SK-N-SH (cell line): Measurements from ENCODE around the gene FTSJ1. TPM values are rescaled to one million over a fixed set of nuclear protein-coding genes. Genes with fewer than 3 reads are reported as not detected.
"Not testable (repeated sequence)": the region's sequence is repeated elsewhere in the genome, so short reads cannot be mapped to it uniquely, and the experiment has no call there.

ENCODE experiments used
- CTCF ChIA-PET: fragments of 300-600, 350-600 bp; formaldehyde crosslinking; extraction: SDS; loops from one replicate; lab custom pipeline; 2021; lab: Yijun Ruan, JAX
- POLR2A ChIA-PET: fragments of 350-600 bp; sonication (Branson Sonifier 250); formaldehyde crosslinking; extraction: SDS; loops from one replicate; lab custom pipeline; 2020; ENCODE audit warnings: antibody characterized with exemption, inconsistent platforms; lab: Yijun Ruan, JAX
- DNase-seq: peaks from one replicate; pipeline ENCODE4 v3.0.0; 2012
- H2AFZ ChIP-seq: fragments of 200-600 bp; sonication (generic); 2 replicates; pipeline ENCODE4 v1.8.1; 2016; ENCODE audit warnings: antibody characterized with exemption, mild to moderate bottlenecking, low read depth
- H3F3A ChIP-seq: fragments of 200-600 bp; sonication (generic); replicated peaks from 2 replicates; pipeline ENCODE3; 2016; ENCODE audit warnings: antibody characterized with exemption, mild to moderate bottlenecking; ENCODE audit not compliant: insufficient read depth
- H3K27ac ChIP-seq, 2 experiments: fragments of 200-500 bp in 1 of 2; fragments of 200-600 bp in 1 of 2; sonication (Bioruptor generic) in 1 of 2; sonication (generic), shearing (Covaris generic) in 1 of 2; 2 replicates each; pipeline versions ENCODE4 v1.5.1 to v1.6.1; 2014 to 2016; ENCODE audit warnings: low read depth in 2 of 2, inconsistent platforms in 1 of 2, low read length in 1 of 2, mild to moderate bottlenecking in 1 of 2, mixed read lengths in 1 of 2
- H3K27me3 ChIP-seq: fragments of 200-600 bp; sonication (generic), shearing (Covaris generic); 2 replicates; pipeline ENCODE4 v1.6.1; 2016; ENCODE audit warnings: mixed run types; ENCODE audit not compliant: insufficient read depth
- H3K36me3 ChIP-seq, 2 experiments: fragments of 200-500 bp in 1 of 2; fragments of 200-600 bp in 1 of 2; sonication (Bioruptor generic) in 1 of 2; sonication (generic) in 1 of 2; replicated peaks in 1 of 2; 2 replicates each; pipeline versions ENCODE3 to v1.5.1; 2014 to 2016; ENCODE audit warnings: low read length in 1 of 2, mild to moderate bottlenecking in 1 of 2; ENCODE audit not compliant: insufficient read depth in 2 of 2, control insufficient read depth in 1 of 2
- H3K4me1 ChIP-seq, 2 experiments: fragments of 200-500 bp in 1 of 2; fragments of 200-600 bp in 1 of 2; sonication (Bioruptor generic) in 1 of 2; sonication (generic), shearing (Covaris generic) in 1 of 2; 2 replicates each; pipeline versions ENCODE4 v1.5.1 to v1.6.1; 2014 to 2016; ENCODE audit warnings: low read depth in 1 of 2, low read length in 1 of 2, mixed run types in 1 of 2; ENCODE audit not compliant: insufficient read depth in 2 of 2, control insufficient read depth in 1 of 2
- H3K4me2 ChIP-seq: fragments of 200-600 bp; sonication (generic), shearing (Covaris generic); 2 replicates; pipeline ENCODE4 v1.6.1; 2017; ENCODE audit warnings: mixed run types
- H3K4me3 ChIP-seq, 2 experiments: fragments of 200-500 bp in 1 of 2; fragments of 200-600 bp in 1 of 2; sonication (Bioruptor generic) in 1 of 2; sonication (generic), shearing (Covaris generic) in 1 of 2; 2 replicates each; pipeline versions ENCODE4 v1.5.1 to v1.8.1; 2014 to 2016; ENCODE audit warnings: low read depth in 2 of 2, inconsistent platforms in 1 of 2, low read length in 1 of 2, mild to moderate bottlenecking in 1 of 2, mixed read lengths in 1 of 2, moderate library complexity in 1 of 2
- H3K79me2 ChIP-seq: fragments of 200-600 bp; sonication (generic); 2 replicates; pipeline ENCODE4 v1.8.1; 2017; ENCODE audit warnings: mild to moderate bottlenecking; ENCODE audit not compliant: insufficient read depth
- H3K9ac ChIP-seq: fragments of 200-600 bp; sonication (generic); 2 replicates; pipeline ENCODE4 v1.6.1; 2017; ENCODE audit warnings: mixed run types
- H3K9me2 ChIP-seq: fragments of 200-600 bp; sonication (generic); 2 replicates; pipeline ENCODE4 v1.6.1; 2017; ENCODE audit warnings: mixed run types
- H3K9me3 ChIP-seq: fragments of 200-600 bp; sonication (generic); 2 replicates; pipeline ENCODE4 v1.6.1; 2017; ENCODE audit warnings: mixed run types, mild to moderate bottlenecking, moderate library complexity
- H4K20me1 ChIP-seq: fragments of 200-600 bp; sonication (generic); 2 replicates; pipeline ENCODE4 v1.6.1; 2017; ENCODE audit warnings: mild to moderate bottlenecking, mixed run types; ENCODE audit not compliant: insufficient read depth
- FOSL2 ChIP-seq: IDR thresholded peaks from 2 replicates; pipeline ENCODE4 v1.4.0; 2012; ENCODE audit warnings: low read depth, mild to moderate bottlenecking, moderate library complexity, borderline replicate concordance
- FOXM1 ChIP-seq: IDR thresholded peaks from 2 replicates; pipeline ENCODE4 v1.4.0; 2012; ENCODE audit warnings: low read depth, mild to moderate bottlenecking
- GABPA ChIP-seq: IDR thresholded peaks from 2 replicates; pipeline ENCODE4 v1.4.0; 2012; ENCODE audit warnings: low read depth, mild to moderate bottlenecking
- IRF3 ChIP-seq: fragments of 150-350 bp; IDR thresholded peaks from 2 replicates; pipeline ENCODE4 v1.6.1; 2016; ENCODE audit warnings: mild to moderate bottlenecking, low read depth, low read length
- MEF2A ChIP-seq: IDR thresholded peaks from 2 replicates; pipeline ENCODE4 v1.4.0; 2012; ENCODE audit warnings: low read depth, borderline replicate concordance
- NFIC ChIP-seq: IDR thresholded peaks from 2 replicates; pipeline ENCODE4 v1.4.0; 2012; ENCODE audit warnings: borderline replicate concordance
- PBX3 ChIP-seq: IDR thresholded peaks from 2 replicates; pipeline ENCODE4; 2012
- RAD21 ChIP-seq: IDR thresholded peaks from 2 replicates; pipeline ENCODE4 v1.6.1; 2012; ENCODE audit warnings: mild to moderate bottlenecking, low read length
- REST ChIP-seq: IDR thresholded peaks from 2 replicates; pipeline ENCODE4 v1.6.1; 2012; ENCODE audit warnings: mild to moderate bottlenecking, low read depth, low read length, moderate library complexity
- RFX5 ChIP-seq: IDR thresholded peaks from 2 replicates; pipeline ENCODE4 v1.6.1; 2012; ENCODE audit warnings: mild to moderate bottlenecking, improper control_type of control experiment, low read length
- RXRA ChIP-seq: IDR thresholded peaks from 2 replicates; pipeline ENCODE4 v1.4.0; 2012; ENCODE audit warnings: low read depth, mild to moderate bottlenecking, borderline replicate concordance
- SMC3 ChIP-seq: IDR thresholded peaks from 2 replicates; pipeline ENCODE4 v1.6.1; 2012; ENCODE audit warnings: low read depth, low read length, improper control_type of control experiment
- TAF1 ChIP-seq: IDR thresholded peaks from 2 replicates; pipeline ENCODE4 v1.6.1; 2012; ENCODE audit warnings: low read depth, mild to moderate bottlenecking, low read length, moderate library complexity, borderline replicate concordance
- TCF12 ChIP-seq: IDR thresholded peaks from 2 replicates; pipeline ENCODE4 v1.4.0; 2012
- USF2 ChIP-seq: fragments of 150-350 bp; IDR thresholded peaks from 2 replicates; pipeline ENCODE4 v1.6.1; 2017; ENCODE audit warnings: antibody characterized with exemption, low read length, low read depth, borderline replicate concordance
- ZBTB33 ChIP-seq: IDR thresholded peaks from 2 replicates; pipeline ENCODE4 v1.4.0; 2012; ENCODE audit warnings: low read depth, borderline replicate concordance
- WGBS: methylation state at CpG from one replicate; pipeline ENCODE4 v1.1.6; 2017; ENCODE audit warnings: low lambda C conversion rate; 5-methylcytosine and 5-hydroxymethylcytosine counted together
- polyA plus RNA-seq, 3 experiments: library from polyadenylated mRNA; depleted of rRNA; stranded (reverse); fragments of >200 nt; gene quantifications; 2 replicates each; pipeline ENCODE4 v1.2.3, GENCODE V29; 2012

FTSJ1 gene
- polyA plus RNA-seq, 1 of the 3 experiments (the other 2 are of a cell fraction) = 34.1 TPM

GRCh38 chrX:48523682-48524081, 47.7 kb downstream of the FTSJ1 start:
- POLR2A ChIA-PET = no interaction called here
- Histone ChIP-seq H3K4me1 (peaks cover 0 to 3% of the 10 kb centered on the region in 2 experiments; a peak in 1 of 4 replicates), H3K36me3 (no peaks in the 10 kb centered on the region), H3K4me3 (no peak overlapping the region), H3K4me2 (no peak overlapping the region), H3K9me2 (no peaks in the 10 kb centered on the region), H2AFZ (no peak overlapping the region), H3K27ac (no peak overlapping the region), H3F3A (no peaks in the 10 kb centered on the region), H3K79me2 (peaks cover 10% of the 10 kb centered on the region; the same call in 1 of the 2 replicates), H4K20me1 (no peaks in the 10 kb centered on the region), H3K9ac (no peak overlapping the region), H3K9me3 (no peaks in the 10 kb centered on the region), H3K27me3 (no peaks in the 10 kb centered on the region; the same call in 1 of the 2 replicates)
- no peak for DNase-seq
- no peak for TF ChIP-seq TCF12
- TF ChIP-seq RXRA = no peak
- no peak for TF ChIP-seq SMC3
- no peak for TF ChIP-seq REST
- TF ChIP-seq USF2 = no peak
- TF ChIP-seq TAF1 = no peak
- no peak for TF ChIP-seq MEF2A
- no peak for TF ChIP-seq GABPA
- no peak for TF ChIP-seq ZBTB33
- no peak for TF ChIP-seq PBX3
- TF ChIP-seq RFX5 = no peak
- TF ChIP-seq NFIC = no peak
- TF ChIP-seq FOSL2 = no peak
- TF ChIP-seq FOXM1 = no peak
- no peak for TF ChIP-seq RAD21
- TF ChIP-seq IRF3 = no peak
- 49% methylated on average over 8 of the region's 12 CpGs for WGBS
- CTCF ChIA-PET = no interaction called here

GRCh38 chrX:48525853-48526252, 49.9 kb downstream of the FTSJ1 start:
- H3K4me2 ChIP-seq, H3K36me3 ChIP-seq, H3K27ac ChIP-seq, H3K4me3 ChIP-seq, CTCF ChIA-PET, H3F3A ChIP-seq, H2AFZ ChIP-seq, H3K9me3 ChIP-seq, H4K20me1 ChIP-seq, H3K79me2 ChIP-seq, H3K9ac ChIP-seq, H3K9me2 ChIP-seq, H3K27me3 ChIP-seq, DNase-seq, H3K4me1 ChIP-seq: not testable (repeated sequence)
- 52% methylated on average over 8 of the region's 8 CpGs for WGBS
- POLR2A ChIA-PET = interaction anchor here (0.6 to 1.0 kb wide), 2 partner anchors 14 to 720 kb away, joined by 3 to 4 read pairs; partner anchors contain the start of gene TBC1D25
